G401 (cell line): Measurements from ENCODE around the gene CLINT1. TPM values are rescaled to one million over a fixed set of nuclear protein-coding genes. Genes with fewer than 3 reads are reported as not detected.

Experiments
- DNase-seq: peaks from one replicate; pipeline ENCODE4 v3.0.0-alpha.2; 2015; ENCODE audit warnings: low spot score
- in situ Hi-C: cut with HindIII; loops from 2 replicates; pipeline ENCODE4 v1.10.0; 2016; ENCODE audit warnings: low sequenced_read_pairs, mixed read lengths
- total RNA-seq: library from RNA; depleted of rRNA; stranded (reverse); fragments of >200 nt; shearing (Covaris generic); gene quantifications from 2 replicates; pipeline ENCODE4 v1.2.3, GENCODE V29; 2014

The CLINT1 gene
- total RNA-seq, 1 experiment from 2014 or later, result 106 TPM

DNA sequence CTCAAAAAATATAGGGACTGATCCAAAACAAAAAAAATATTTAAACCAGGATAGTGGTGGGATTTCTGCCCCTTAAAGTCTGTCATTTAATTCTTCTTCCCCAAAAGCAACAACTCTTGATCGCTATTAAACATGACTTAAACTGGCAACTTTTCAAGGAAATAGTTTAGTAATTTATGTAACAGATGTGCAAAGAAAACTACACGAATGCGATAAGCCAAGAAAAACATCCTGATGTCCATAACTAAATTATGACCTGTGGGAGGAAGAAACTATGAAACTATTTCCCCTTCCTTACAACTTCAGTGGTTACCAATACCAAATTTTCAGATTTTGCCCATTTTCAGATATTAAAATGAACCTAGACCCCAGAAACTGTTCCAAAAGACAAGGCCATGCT, 31.5 kb downstream of the CLINT1 start:
- no peak for DNase-seq
- in situ Hi-C loops, result no loop called here

DNA sequence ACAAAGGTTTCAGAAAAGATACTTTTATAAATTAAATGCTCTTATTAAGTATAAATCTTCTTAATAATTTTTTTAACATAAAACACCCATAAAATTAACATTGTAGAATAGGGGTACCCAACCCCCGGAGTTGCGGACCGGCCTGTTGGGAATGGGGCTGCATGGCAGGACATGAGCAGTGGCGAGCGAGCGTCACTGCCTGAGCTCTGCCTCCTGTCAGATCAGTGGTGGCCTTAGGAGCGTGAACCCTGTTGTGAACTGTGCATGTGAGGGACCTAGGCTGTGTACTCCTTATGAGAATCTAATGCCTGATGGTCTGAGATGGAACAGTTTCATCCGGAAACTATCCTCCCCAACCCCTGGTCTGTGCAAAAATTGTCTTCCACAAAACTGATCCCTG, 35.3 kb downstream of the CLINT1 start:
- in situ Hi-C loops, result loop anchor here (25.0 kb wide), 1 partner anchor 89 kb away; no protein-coding TSS in a partner anchor

DNA sequence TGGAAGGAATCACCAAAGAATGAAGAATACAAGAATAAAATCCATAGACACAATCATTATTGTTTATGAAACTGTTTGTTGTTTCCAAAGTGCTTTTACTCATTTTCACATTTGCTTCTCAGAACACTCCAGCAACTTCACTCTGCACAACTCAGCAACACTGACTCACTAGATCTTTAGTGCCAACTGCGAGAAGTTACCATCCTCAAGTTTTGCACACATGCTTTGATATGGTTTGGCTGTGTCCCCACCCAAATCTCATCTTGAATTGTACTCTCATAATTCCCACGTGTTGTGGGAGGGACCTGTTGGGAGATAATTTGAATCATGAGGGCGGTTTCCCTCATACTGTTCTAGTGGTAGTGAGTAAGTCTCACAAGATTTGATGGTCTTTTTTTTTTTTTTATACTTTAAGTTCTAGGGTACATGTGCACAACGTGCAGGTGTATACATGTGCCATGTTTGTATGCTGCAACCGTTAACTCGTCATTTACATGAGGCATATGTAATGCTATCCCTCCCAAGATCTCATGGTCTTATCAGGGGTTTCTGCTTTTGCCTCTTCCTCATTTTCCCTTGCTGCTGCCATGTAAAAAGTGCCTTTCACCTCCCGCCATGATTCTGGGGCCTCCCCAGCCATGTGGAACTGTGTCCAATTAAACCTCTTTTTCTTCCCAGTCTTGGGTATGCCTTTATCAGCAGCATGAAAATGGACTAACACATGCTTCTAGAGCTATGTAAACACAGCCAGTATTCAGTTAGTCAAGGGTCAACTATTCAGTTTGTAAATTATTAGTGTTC, 36.9 kb downstream of the CLINT1 start:
- no peak for DNase-seq
- in situ Hi-C loops, result loop anchor here (25.0 kb wide), 1 partner anchor 90 kb away; no protein-coding TSS in a partner anchor

More for the DNA sequence above, 35.3 kb downstream of the CLINT1 start:
- DNase-seq, result no peak

DNA sequence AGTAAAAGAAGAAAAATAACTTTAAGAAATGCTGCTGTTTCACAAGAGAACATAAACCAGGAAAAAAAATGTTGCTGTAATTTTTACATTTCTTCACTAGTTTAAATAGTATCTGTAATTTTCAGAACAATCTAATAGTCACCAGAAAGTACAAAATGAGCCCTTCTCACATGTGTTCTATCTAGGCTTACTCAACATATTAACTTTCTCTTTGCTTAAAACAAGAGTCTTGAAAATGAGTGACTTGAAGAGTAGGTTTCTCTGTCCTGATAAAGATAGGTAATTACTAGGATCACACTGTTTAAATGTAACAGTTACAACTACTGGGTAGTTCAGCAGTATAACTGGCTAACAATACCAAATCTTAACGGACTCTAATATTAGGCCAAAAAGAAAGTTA, 37.5 kb downstream of the CLINT1 start:
- in situ Hi-C loops, result loop anchor here (25.0 kb wide), 1 partner anchor 91 kb away; no protein-coding TSS in a partner anchor

DNA sequence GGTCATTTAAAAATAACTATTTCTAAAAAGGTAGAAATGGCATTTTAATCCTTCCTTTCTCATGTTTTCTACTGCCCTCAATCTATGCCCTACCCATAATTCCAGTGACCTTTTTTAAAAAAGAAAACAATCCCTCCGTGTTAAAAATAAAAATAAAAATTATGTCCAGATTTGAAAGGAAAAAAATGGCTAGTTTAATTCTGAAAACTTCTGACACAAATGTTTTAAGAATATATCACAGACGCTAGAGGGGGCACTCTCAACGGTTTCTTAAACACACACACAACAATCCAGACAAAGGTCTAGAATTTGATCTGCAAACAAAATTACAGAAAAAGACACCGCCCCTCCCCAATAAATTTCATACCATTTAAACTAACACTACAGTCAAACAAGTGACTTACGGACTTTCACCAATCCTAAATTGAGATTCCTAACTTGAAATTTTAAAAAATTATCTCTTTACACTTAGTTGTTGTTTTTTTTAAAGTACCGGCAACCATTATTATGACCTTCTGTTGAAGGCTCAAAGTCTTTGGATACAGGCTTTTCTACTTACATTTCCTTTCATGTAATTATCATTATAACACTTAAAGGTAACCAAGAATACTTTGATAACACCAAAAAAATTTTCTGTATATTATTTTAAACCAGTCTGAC, 38.2 kb downstream of the CLINT1 start:
- in situ Hi-C loops, result loop anchor here (25.0 kb wide), 1 partner anchor 92 kb away; no protein-coding TSS in a partner anchor
- DNase-seq, result peak; percentile 53

More for the DNA sequence above, 37.5 kb downstream of the CLINT1 start:
- no peak for DNase-seq

DNA sequence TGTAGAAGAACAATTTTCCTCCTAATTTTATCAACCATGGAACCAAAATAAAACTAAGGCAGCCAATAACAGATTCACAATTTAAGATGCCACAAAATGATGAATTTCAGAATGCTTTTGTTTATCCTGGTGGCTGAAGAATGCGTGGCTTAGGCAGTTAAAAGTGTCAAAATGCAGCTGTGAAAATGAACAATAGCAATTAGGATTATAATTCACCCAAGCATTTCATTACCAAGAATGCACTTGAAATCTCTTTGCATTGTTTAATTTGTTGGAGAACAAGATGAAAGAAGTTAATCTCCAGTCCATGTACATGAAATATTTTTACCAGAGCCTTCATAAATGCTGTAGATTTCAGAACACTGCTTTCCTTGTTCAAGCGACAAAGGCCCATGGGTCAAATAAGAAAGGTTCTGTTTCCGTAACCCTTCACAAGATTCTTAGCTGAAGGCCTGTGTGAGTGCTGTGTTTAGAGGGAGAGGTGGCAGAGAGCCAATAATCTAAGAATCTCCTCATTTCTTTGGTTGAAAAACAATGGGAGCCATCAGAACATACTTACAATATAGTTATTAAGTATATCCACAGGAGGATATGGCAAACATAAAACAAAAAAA, 39.3 kb downstream of the CLINT1 start:
- in situ Hi-C loops, result loop anchor here (25.0 kb wide), 1 partner anchor 93 kb away; no protein-coding TSS in a partner anchor
- peak; percentile 36 for DNase-seq

DNA sequence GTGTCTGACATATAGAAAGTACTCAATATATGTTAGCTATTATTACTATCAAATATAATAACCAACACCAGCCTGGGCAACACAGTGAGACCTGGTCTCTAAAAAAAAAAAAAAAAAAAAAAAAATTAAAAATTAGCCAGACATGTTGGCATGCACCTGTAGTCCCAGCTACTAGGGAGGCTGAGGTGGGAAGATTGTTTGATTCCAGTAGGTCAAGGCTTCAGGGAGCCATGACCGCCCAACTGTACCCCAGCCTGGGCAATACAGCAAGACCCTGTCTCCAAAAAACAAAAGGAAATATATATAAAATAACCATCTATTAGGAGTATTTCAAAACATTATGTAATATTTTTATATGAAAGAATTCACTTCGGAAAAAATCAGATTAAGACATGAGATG, 40.6 kb downstream of the CLINT1 start:
- in situ Hi-C loops, result loop anchor here (25.0 kb wide), 1 partner anchor 94 kb away; no protein-coding TSS in a partner anchor
- DNase-seq, result no peak

DNA sequence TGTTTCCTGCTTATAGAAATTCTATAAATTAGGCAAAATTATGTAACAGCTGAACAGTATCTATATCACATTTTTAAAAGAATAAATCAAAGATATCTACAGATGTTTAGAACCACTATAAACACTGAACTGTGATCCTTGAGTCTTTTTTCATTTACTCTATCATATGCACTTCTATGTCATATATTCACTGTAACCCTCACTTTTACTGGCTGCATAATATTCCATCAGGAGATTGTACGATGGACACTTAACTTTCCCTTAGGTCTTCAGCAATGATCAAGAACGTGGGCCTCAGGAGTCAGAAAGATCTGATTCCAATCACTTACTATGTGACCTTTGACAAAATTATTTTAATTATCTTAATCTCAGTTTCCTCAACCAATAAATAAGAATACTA, 41.0 kb downstream of the CLINT1 start:
- DNase-seq, result no peak
- in situ Hi-C loops, result loop anchor here (25.0 kb wide), 1 partner anchor 94 kb away; no protein-coding TSS in a partner anchor

DNA sequence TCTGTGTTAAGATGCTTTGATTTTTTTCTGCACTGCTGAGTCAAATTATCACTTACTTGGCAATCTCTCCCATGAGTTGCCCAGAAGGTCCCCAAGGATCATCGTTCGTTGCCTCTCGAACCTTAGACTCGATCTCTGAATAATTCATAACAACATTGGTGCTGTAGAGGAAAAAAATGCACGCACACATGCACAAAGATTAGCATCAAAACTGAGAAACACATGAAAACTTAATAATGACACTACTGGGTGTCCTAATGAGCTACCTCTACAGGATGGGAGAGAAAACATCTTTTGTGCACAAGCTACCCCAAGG, 41.6 kb downstream of the CLINT1 start:
- in situ Hi-C loops, result loop anchor here (25.0 kb wide), 1 partner anchor 95 kb away; no protein-coding TSS in a partner anchor
- no peak for DNase-seq

DNA sequence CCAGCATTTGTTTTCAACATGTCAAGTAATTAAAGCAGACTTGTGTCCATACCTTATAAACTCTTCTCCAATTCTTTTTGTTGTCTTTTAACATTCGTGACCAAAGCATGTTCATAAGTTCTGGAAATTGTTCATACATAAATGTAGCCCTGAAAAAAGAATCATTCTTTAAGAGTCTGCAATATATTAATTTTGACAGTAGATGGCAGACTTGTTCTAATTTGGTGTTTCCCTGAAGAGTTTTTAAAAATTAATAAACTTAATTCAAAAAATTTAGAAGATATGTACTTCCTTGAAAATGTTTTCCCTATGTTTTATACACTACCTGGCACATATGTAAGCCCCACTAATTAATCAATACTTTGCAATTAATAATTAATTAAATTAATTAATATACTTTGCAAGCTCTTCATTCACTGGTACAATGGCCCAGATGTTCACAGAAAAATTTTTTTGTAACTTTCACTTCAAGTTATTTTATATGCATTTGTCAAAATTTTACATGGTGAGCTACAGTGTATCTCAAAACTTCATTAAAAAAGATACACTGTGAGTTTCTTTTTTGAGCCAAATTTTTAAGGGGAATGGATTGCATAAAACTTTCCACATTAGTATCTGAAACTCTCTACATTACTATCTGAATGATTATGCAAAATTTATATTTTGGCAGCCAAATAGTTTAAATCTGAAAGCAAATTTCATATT, 42.1 kb downstream of the CLINT1 start:
- DNase-seq, result no peak
- in situ Hi-C loops, result loop anchor here (25.0 kb wide), 1 partner anchor 95 kb away; no protein-coding TSS in a partner anchor

DNA sequence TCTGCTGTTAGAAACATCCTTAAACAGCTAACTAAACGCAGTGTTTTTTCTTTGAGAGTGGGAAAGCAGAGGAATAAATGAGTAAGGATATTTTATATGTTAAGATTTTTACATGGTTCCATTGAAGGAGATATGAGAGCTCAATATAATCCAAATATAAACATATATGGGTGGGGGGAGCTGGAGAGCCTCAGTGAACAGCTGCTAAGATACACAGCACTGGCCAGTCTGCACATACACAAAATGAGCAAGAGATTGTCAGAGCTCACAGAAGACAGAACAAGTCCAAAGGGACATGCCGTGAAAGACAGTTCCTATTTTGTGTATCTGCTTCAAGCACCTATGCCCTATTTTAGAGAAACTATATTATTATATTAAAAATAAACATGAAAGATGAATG, 46.9 kb downstream of the CLINT1 start:
- in situ Hi-C loops, result loop anchor here (25.0 kb wide), 1 partner anchor 100 kb away; no protein-coding TSS in a partner anchor

DNA sequence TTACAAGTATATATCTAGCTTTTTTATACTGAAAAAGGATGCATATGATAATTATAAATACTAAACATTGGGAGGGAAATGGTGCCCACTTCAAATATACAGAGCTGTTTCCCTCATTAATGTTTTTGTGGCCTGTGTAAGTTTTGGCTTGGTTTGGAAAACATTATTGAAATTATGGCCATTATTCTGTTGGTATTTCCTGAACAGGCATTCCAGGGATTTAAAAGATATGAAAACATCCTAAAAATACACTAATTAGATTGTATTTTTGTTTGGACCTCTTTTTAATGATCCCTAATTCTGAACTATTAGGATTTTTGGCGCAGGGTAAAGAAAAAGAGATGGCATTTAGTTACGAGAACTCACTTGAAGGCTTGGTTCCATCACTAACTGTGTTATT, 50.9 kb downstream of the CLINT1 start:
- no peak for DNase-seq
- in situ Hi-C loops, result loop anchor here (25.0 kb wide), 1 partner anchor 104 kb away; no protein-coding TSS in a partner anchor

More for the DNA sequence above, 46.9 kb downstream of the CLINT1 start:
- DNase-seq, result no peak

DNA sequence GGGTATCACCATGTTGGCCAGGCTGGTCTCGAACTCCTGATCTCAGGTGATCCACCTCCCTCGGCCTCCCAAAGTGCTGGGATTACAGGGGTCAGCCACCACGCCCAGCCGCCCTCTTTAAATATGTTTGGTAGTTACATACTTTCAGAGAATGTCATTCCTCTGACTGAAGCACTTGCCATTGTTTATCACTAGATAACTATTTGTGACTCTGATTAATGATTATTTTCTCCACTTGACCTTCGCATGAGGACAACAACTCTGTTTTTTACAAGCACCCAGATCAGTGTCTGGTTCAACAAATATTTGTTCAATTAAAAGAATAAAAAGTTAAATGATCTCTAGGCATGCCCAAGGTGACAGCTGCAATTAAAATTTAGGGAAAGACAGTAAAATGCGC, 56.2 kb downstream of the CLINT1 start:
- in situ Hi-C loops, result loop anchor here (25.0 kb wide), 1 partner anchor 110 kb away; no protein-coding TSS in a partner anchor
- DNase-seq, result no peak

DNA sequence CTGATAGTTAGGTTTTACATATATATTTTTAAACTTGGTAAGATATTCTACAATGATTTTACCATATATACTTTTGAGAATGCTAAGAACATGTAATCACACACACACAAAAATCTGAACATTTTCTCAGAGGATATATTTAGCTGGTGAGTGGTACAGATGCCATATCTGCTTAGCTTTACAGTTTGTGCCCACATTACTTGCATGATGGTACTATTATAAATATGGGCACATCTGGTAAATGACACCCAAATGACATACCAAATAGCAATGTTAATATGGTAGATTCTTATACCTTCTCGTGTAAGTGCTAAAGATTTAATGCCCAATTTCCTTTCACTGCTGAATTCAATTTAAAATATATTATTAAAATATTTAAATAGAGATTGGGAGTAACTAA, 58.8 kb downstream of the CLINT1 start:
- in situ Hi-C loops, result loop anchor here (25.0 kb wide), 1 partner anchor 112 kb away; no protein-coding TSS in a partner anchor

DNA sequence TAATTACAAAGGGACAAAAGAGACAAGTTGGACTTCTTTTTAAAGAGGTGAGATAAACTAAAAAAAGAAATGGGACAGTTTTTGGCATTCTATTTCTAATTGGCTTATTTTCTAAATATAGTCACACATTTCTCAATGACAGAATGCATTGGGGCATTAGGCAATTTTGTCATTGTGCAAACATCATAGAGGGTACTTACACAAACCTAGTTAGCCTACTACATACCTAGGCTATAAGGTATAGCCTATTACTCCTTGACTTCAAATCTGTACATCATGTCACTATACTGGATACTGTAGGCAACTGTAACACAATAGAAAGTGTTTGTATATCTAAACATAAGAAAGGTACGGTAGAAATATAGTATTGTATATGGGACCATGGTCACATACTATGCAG, 59.4 kb downstream of the CLINT1 start:
- DNase-seq, result no peak
- in situ Hi-C loops, result no loop called here

More for the DNA sequence above, 58.8 kb downstream of the CLINT1 start:
- DNase-seq, result no peak

DNA sequence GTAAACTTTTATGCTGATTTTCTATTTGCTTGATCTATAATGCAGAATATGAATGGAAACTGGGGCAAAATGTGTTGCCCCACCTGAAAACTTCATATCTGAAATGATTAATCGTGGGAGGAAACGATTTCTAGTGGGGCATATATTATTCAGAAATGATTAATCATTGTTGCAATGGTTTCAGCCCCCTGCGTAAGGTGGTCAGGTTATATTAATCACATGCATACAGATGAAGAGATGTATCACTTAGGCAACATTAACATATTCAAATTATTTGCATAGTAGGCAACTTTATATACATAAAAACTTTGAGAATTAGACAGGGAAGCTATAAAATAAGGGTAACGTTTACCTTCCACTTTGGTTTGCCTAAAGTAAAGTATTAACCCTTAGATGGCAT, 65.6 kb downstream of the CLINT1 start:
- in situ Hi-C loops, result no loop called here
- DNase-seq, result no peak

DNA sequence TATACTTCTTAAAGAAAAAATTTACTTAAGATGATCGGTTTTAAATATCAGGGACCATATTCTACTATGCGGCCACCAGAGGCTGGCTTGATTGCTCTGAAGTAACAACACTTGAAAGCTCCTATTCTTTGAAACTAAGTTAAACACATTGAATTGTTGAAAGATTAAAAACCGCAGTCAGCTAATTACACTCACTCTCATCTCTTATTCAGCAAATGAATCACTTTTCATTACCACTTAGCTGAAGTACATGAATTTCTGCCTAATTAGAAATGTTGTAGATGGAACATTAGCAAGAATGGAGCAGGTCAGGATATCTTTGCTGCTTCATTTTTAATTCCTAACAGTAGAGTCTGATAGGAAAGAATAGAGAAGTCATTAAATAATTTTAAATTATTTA, 73.1 kb downstream of the CLINT1 start:
- DNase-seq, result no peak
- in situ Hi-C loops, result no loop called here

DNA sequence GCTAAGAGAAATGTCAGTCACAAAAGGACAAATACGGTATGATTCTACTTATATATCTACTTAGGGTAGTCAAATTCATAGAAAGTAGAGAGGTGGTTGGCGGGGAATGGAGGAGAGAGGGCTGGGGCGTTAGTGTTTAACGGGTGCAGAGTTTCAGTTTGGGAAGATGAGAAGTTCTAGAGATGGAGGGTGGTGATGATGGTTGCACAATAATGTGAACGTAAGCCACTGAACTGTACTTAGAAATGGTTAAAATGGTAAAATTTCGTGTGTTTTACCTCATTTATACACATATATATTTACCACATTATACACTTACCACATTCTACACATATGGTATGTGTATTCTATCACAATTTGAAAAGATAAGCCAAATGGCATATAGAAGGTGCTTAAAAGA, 79.7 kb downstream of the CLINT1 start:
- DNase-seq, result no peak
- in situ Hi-C loops, result no loop called here
